ENCODE measurements around the gene DTX2.
"Not testable (repeated sequence)": the region's sequence is repeated elsewhere in the genome, so short reads cannot be mapped to it uniquely, and the experiment has no call there.

The DTX2 gene

GRCh38 chr7:76476280-76476679, 14.8 kb downstream of the DTX2 start:
- DNase-seq (ENCODE audit: low spot score); in situ Hi-C loops (cut with MboI; ENCODE audit: low pct_unique_long_range_greater_than_20kb, low sequenced_read_pairs, unreplicated experiment): not testable (repeated sequence)

DNA sequence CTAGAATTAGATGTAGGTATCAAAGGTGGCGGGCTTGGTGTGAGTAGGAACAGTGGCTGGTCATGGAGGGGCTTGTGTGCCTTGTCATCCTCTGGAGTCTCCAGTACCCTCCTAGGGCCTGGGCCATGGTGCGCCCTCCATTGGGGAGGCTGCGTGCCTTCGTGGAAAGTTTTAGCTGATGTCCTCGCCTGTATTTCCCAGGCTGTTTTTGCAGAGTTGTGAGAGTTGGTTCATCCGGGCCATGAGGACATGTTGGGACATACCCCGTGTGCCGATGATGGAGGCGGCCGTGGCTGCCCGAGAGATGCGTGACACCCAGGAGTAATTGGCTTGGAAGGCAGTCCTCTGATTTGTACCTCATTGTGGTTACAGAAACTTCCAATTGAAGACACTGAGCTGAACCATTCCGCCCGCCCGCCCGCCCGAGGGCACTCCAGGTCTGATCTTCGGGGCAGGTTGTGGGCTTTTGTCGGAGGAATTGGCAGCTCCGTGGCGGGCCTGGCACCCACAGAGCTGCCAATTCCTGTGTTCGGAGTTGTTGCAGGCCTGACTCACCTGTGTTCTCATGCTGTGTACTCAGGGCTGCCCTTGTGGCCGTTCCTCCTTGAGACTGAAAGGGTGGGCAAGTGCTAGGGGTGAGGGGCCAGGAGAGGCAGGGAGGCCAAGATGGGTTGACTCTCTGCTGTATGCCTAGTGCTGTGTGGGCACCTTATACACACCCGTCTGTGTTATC, 15.4 kb downstream of the DTX2 start:
- DNase-seq (ENCODE audit: low spot score); in situ Hi-C loops (cut with MboI; ENCODE audit: low pct_unique_long_range_greater_than_20kb, low sequenced_read_pairs, unreplicated experiment): not testable (repeated sequence)

- DNase-seq (ENCODE audit: low spot score); in situ Hi-C loops (cut with MboI; ENCODE audit: low pct_unique_long_range_greater_than_20kb, low sequenced_read_pairs, unreplicated experiment): not testable (repeated sequence)
Observed at GRCh38 chr7:76479628-76480027, 18.1 kb downstream of the DTX2 start.

DNA sequence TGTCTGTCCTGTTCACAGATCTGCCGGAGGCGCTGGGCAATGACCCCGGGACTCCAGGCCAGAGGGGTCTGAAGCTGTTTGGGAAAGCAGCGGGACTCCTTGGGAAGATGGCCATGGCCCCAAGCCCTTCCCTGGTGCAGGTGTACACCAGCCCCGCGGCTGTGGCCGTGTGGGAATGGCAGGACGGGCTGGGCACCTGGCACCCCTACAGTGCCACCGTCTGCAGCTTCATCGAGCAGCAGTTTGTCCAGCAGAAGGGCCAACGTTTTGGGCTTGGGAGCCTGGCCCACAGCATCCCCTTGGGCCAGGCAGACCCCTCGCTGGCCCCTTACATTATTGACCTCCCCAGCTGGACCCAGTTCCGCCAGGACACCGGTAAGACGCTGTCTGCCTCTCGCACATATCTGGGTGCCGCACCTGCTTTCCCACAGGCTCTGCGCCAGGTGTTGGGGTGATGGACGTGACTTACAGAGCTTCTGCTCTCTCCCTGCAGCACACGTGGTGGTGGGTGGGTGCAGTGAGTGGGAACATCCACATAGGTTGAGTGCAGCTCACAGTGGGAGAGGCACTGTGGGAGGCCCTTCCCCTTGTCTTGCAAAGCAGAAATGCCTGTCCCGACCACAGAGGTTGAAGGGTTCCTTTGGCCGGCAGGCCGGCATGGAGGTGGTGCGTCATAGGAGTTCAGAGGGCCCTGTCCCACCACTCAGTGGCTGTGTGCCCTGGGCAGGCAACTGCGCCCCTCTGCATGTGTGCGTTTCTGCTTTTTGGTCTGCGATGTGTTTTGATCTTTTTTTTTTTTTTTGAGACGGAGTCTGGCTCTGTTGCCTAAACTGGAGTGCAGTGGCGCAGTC, 19.1 kb downstream of the DTX2 start:
- DNase-seq (ENCODE audit: low spot score); in situ Hi-C loops (cut with MboI; ENCODE audit: low pct_unique_long_range_greater_than_20kb, low sequenced_read_pairs, unreplicated experiment): not testable (repeated sequence)

DNA sequence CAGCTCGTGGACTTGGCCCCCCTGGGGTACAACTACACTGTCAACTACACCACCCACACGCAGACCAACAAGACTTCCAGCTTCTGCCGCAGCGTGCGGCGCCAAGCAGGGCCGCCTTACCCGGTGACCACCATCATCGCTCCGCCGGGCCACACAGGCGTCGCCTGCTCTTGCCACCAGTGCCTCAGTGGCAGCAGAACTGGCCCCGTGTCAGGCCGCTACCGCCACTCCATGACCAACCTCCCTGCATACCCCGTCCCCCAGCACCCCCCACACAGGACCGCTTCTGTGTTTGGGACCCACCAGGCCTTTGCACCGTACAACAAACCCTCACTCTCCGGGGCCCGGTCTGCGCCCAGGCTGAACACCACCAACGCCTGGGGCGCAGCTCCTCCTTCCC, 21.2 kb downstream of the DTX2 start:
- in situ Hi-C loops (cut with MboI; ENCODE audit: low pct_unique_long_range_greater_than_20kb, low sequenced_read_pairs, unreplicated experiment); DNase-seq (ENCODE audit: low spot score): not testable (repeated sequence)

DNA sequence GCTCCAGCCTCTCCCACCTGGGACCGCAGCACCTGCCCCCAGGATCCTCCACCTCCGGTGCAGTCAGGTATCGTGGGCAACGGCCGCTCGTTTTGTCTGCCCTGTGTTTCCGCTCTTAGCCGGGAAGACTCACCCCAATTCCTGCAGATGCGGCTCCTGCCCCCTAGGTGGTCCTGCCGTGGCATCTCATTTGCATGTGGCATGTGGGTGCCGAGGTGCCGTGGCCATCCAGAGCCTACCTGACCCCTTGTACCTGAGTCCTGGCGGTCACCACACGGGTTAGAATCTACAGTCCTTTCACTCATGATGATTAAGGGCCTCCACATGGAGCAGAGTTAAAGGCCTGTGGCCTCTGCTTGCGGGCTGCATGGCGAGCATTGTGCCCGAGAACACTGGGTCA, 21.6 kb downstream of the DTX2 start:
- in situ Hi-C loops (cut with MboI; ENCODE audit: low pct_unique_long_range_greater_than_20kb, low sequenced_read_pairs, unreplicated experiment), result not testable (repeated sequence)

DNA sequence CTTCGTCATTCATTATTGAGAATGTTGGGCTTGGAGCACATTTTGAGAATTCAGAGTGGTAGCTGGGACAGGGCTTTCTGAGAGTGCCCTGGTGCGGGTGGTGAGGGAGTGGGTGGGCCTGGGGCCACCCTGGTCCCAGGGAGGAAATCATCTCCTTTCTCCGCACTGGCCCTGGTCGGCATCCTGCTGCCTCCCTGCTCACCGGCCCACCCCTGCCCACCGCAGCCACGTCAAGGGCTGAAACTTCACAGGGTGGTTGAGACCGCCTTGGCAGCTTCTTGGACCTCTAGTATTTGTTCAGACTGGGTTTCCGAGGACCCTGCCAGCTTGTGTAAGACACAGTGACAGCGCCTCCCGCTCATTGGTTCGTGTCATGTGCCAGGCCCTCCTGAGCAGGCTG, 22.9 kb downstream of the DTX2 start:
- DNase-seq (ENCODE audit: low spot score); in situ Hi-C loops (cut with MboI; ENCODE audit: low pct_unique_long_range_greater_than_20kb, low sequenced_read_pairs, unreplicated experiment): not testable (repeated sequence)

More for the DNA sequence above, 21.6 kb downstream of the DTX2 start:
- DNase-seq (ENCODE audit: low spot score), result not testable (repeated sequence)

DNA sequence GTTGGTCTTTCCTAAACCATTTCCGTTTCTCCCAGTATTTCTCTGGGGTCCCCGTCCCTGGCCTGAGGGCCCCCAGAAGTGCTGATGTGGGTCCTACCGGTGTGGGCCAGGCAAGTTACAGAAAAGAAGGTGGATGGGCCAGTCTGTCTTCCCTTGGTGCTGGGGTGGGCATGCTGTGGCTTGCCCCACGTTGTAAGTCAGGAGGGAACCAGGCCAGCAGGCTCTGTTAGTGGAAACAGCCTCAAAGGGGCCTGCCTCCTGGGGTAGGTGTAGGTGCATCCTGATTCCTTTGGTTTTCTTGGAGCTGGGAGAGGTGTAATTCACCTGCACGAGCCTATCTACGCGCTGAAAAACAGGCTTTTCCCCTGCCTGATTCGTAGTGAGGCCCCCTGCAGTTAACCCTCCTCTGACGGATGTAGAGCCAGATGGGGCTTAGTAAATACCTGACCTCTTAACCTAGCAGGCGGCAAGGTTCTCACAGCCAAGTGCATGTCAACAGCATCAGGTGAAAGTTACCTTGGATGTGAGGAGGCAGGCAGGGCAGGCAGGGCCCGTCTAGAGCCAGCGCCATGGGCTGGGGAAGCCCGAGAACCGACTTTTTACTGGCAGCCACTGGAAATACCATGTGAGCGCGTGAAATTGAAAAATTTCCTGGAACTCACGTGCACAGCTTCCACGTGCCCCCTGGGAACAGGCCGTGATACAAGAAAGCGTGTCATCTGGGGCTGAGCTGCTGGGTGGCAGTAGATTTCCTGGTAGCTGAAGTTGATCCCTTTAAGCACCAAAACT, 24.5 kb downstream of the DTX2 start:
- in situ Hi-C loops (cut with MboI; ENCODE audit: low pct_unique_long_range_greater_than_20kb, low sequenced_read_pairs, unreplicated experiment); DNase-seq (ENCODE audit: low spot score): not testable (repeated sequence)

GRCh38 chr7:76486618-76487017, 25.1 kb downstream of the DTX2 start:
- DNase-seq (ENCODE audit: low spot score); in situ Hi-C loops (cut with MboI; ENCODE audit: low pct_unique_long_range_greater_than_20kb, low sequenced_read_pairs, unreplicated experiment): not testable (repeated sequence)

- DNase-seq (ENCODE audit: low spot score); in situ Hi-C loops (cut with MboI; ENCODE audit: low pct_unique_long_range_greater_than_20kb, low sequenced_read_pairs, unreplicated experiment): not testable (repeated sequence)
Observed at GRCh38 chr7:76487969-76488368, 26.5 kb downstream of the DTX2 start.

DNA sequence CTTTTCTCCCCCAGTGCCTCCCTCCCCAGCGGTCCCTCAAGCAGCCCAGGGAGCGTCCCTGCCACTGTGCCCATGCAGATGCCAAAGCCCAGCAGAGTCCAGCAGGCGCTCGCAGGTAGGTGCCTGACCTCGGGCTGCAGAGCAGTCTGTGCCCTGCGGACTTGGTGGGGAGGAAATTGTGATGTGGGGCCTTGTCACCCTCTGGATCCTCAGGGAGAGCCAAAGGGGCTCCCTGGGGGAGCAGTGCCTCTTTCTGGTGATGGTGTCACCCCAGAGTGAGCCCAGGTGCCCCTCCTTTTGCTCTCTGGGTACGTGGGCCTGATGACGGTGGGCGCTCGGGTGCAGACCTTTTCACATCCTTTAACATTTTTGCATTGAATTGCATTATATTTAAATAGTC, 30.6 kb downstream of the DTX2 start:
- in situ Hi-C loops (cut with MboI; ENCODE audit: low pct_unique_long_range_greater_than_20kb, low sequenced_read_pairs, unreplicated experiment); DNase-seq (ENCODE audit: low spot score): not testable (repeated sequence)

- DNase-seq (ENCODE audit: low spot score); in situ Hi-C loops (cut with MboI; ENCODE audit: low pct_unique_long_range_greater_than_20kb, low sequenced_read_pairs, unreplicated experiment): not testable (repeated sequence)
Observed at GRCh38 chr7:76495717-76496116, 34.2 kb downstream of the DTX2 start.

GRCh38 chr7:76497918-76498582, 36.5 kb downstream of the DTX2 start:
- in situ Hi-C loops (cut with MboI; ENCODE audit: low pct_unique_long_range_greater_than_20kb, low sequenced_read_pairs, unreplicated experiment); DNase-seq (ENCODE audit: low spot score): not testable (repeated sequence)

- in situ Hi-C loops (cut with MboI; ENCODE audit: low pct_unique_long_range_greater_than_20kb, low sequenced_read_pairs, unreplicated experiment); DNase-seq (ENCODE audit: low spot score): not testable (repeated sequence)
Observed at GRCh38 chr7:76498583-76499200, 37.2 kb downstream of the DTX2 start.

GRCh38 chr7:76499201-76499923, 37.9 kb downstream of the DTX2 start:
- DNase-seq (ENCODE audit: low spot score); in situ Hi-C loops (cut with MboI; ENCODE audit: low pct_unique_long_range_greater_than_20kb, low sequenced_read_pairs, unreplicated experiment): not testable (repeated sequence)

GRCh38 chr7:76499924-76500241, 38.4 kb downstream of the DTX2 start:
- in situ Hi-C loops (cut with MboI; ENCODE audit: low pct_unique_long_range_greater_than_20kb, low sequenced_read_pairs, unreplicated experiment); DNase-seq (ENCODE audit: low spot score): not testable (repeated sequence)

GRCh38 chr7:76502224-76502623, 40.7 kb downstream of the DTX2 start:
- in situ Hi-C loops (cut with MboI; ENCODE audit: low pct_unique_long_range_greater_than_20kb, low sequenced_read_pairs, unreplicated experiment); DNase-seq (ENCODE audit: low spot score): not testable (repeated sequence)
